PFSK-1 (cell line): ENCODE measurements around the gene MAP4.

Source experiments
- FOXP2 ChIP-seq: optimal IDR thresholded peaks from 2 replicates; pipeline ENCODE3; 2011; ENCODE audit warnings: borderline replicate concordance, control low read depth, inconsistent platforms; ENCODE audit not compliant: insufficient read depth; ENCODE audit errors: extremely low read length, extremely low read depth
- POLR2AphosphoS5 ChIP-seq: IDR thresholded peaks from 2 replicates; pipeline ENCODE4 v1.6.1; 2012; ENCODE audit warnings: low read depth, mild to moderate bottlenecking, control low read depth, low read length, moderate library complexity
- REST ChIP-seq, 2 experiments: IDR thresholded peaks; 2 replicates each; pipeline versions ENCODE4 v1.6.1 to v1.8.0; 2011 to 2012; ENCODE audit warnings: low read depth in 2 of 2, low read length in 2 of 2, control low read depth in 1 of 2, inconsistent platforms in 1 of 2, mild to moderate bottlenecking in 1 of 2, moderate library complexity in 1 of 2; ENCODE audit not compliant: insufficient read depth in 1 of 2
- SIN3A ChIP-seq: IDR thresholded peaks from 2 replicates; pipeline ENCODE4 v1.6.1; 2012; ENCODE audit warnings: mild to moderate bottlenecking, low read length, moderate library complexity, borderline replicate concordance; ENCODE audit not compliant: insufficient read depth
- TAF1 ChIP-seq: IDR thresholded peaks from 2 replicates; pipeline ENCODE4 v1.6.1; 2012; ENCODE audit warnings: low read length, control low read depth, borderline replicate concordance; ENCODE audit not compliant: insufficient read depth

MAP4 gene

GRCh38 chr3:48038971-48039481 is 22.8 kb upstream of the MAP4 start:
- TF ChIP-seq REST (IDR thresholded peaks at IDR 0.05; ENCODE audit: insufficient read depth in 1 of 2, low read depth in 2 of 2, low read length in 2 of 2) (no peak), TAF1 (no peak), FOXP2 (no peak), POLR2AphosphoS5 (no peak), SIN3A (no peak)

GRCh38 chr3:48034000-48034516 is 17.8 kb upstream of the MAP4 start:
- TF ChIP-seq FOXP2 (no peak), TAF1 (no peak), SIN3A (no peak), REST (IDR thresholded peaks at IDR 0.05; ENCODE audit: insufficient read depth in 1 of 2, low read depth in 2 of 2, low read length in 2 of 2) (no peak), POLR2AphosphoS5 (no peak)

GRCh38 chr3:48030188-48030587 is 14.0 kb upstream of the MAP4 start:
- TF ChIP-seq TAF1 (no peak), POLR2AphosphoS5 (no peak), FOXP2 (no peak), REST (IDR thresholded peaks at IDR 0.05; ENCODE audit: insufficient read depth in 1 of 2, low read depth in 2 of 2, low read length in 2 of 2) (no peak)

- TF ChIP-seq FOXP2 (no peak), SIN3A (no peak), REST (IDR thresholded peaks at IDR 0.05; ENCODE audit: insufficient read depth in 1 of 2, low read depth in 2 of 2, low read length in 2 of 2) (no peak), TAF1 (no peak), POLR2AphosphoS5 (no peak)
These were observed 11.0 kb upstream of the MAP4 start for GRCh38 chr3:48026951-48027908.
